Astrocyte of the spinal cord (primary cell): ENCODE measurements around the gene ASB4.
"Not testable (repeated sequence)": the region's sequence is repeated elsewhere in the genome, so short reads cannot be mapped to it uniquely, and the experiment has no call there.

Source experiments
- DNase-seq: peaks from one replicate; pipeline ENCODE4 v3.0.0; 2011; ENCODE audit warnings: low read depth, low spot score
- H3K4me3 ChIP-seq: 2 replicates; pipeline ENCODE4 v1.5.1; 2011; ENCODE audit warnings: low read depth, mild to moderate bottlenecking, low read length, moderate library complexity
- in situ Hi-C: cut with HindIII; loops from 2 replicates; pipeline ENCODE4 v1.10.0; 2017; ENCODE audit warnings: low sequenced_read_pairs
- TF ChIP-seq, protein P1 (sequence below): IDR thresholded peaks from 2 replicates; pipeline ENCODE4 v1.5.1; 2012; ENCODE audit warnings: low read depth, mild to moderate bottlenecking, low read length, inconsistent platforms

The ASB4 gene

DNA sequence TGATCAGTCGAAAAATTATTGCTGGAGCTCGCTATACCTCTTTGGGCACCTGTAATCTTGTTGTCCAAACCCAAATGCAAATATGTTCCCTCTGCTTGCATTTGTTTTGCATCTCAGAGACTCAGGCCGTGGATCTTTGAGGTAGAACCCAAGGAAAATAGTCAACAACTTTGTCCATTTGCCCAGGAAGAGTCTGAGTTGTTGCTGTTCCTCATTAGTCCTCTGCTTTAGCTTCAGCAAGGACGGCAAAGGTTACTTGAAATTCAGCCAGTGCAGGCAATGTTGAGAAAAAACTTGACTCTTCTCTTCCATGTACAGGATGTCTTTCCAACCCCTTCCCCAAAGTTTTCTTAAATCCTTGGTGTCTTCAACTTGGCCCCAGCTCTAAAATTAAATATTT is 64.8 kb downstream of the ASB4 start:
- TF ChIP-seq, protein P1, sequence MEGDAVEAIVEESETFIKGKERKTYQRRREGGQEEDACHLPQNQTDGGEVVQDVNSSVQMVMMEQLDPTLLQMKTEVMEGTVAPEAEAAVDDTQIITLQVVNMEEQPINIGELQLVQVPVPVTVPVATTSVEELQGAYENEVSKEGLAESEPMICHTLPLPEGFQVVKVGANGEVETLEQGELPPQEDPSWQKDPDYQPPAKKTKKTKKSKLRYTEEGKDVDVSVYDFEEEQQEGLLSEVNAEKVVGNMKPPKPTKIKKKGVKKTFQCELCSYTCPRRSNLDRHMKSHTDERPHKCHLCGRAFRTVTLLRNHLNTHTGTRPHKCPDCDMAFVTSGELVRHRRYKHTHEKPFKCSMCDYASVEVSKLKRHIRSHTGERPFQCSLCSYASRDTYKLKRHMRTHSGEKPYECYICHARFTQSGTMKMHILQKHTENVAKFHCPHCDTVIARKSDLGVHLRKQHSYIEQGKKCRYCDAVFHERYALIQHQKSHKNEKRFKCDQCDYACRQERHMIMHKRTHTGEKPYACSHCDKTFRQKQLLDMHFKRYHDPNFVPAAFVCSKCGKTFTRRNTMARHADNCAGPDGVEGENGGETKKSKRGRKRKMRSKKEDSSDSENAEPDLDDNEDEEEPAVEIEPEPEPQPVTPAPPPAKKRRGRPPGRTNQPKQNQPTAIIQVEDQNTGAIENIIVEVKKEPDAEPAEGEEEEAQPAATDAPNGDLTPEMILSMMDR, result no peak
- DNase-seq, result no peak
- H3K4me3 ChIP-seq, result no peak overlapping the region
- in situ Hi-C loops, result no loop called here

DNA sequence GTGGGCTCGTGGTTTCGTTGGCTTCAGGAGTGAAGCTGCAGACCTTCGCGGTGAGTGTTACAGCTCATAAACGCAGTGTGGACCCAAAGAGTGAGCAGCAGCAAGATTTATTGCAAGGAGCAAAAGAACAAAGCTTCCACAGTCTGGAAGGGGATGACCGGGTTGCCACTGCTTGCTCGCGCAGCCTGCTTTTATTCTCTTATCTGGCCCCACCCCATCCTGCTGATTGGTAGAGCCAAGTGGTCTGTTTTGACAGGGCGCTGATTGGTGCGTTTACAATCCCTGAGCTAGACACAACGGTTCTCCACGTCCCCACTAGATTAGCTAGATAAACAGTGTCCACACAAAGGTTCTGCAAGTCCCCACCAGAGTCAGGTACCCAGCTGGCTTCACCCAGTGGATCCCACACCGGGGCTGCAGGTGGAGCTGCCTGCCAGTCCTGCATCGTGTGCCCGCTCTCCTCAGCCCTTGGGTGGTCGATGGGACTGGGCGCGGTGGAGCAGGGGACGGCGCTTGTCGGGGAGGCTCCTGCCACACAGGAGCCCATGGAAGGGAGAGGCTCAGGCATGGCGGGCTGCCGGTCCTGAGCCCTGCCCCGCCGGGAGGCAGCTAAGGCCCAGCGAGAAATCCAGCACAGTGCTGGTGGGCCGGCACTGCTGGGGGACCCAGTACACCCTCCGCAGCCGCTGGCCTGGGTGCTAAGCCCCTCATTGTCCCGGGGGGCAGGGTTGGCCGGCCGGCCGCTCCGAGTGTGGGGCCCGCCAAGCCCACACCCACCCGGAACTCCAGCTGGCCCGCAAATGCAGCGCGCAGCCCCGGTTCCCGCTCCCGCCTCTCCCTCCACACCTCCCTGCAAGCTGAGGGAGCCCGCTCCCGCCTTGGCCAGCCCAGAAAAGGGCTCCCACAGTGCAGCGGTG is 66.5 kb downstream of the ASB4 start:
- DNase-seq, in situ Hi-C loops: not testable (repeated sequence)

DNA sequence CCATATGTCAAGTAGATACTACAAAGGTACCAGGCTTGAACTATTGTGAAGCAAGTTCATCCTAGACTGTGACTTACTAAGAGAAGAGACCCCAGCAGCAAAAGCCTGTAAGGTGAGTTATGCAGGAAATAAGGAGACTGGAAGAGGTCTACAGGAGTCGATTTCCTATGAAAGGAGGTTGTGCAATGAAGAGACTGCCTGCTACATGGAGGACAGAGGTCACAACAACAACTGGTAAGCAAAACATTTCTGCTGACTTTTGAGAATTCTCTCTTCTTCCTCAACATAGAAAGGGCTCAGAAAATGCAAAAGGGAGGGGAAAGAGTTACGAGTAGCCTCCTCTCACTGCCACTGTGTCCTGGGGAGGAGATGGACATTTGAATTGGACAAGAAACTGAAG is 68.2 kb downstream of the ASB4 start:
- in situ Hi-C loops, result no loop called here

More for the DNA sequence above, 66.5 kb downstream of the ASB4 start:
- not testable (repeated sequence) for H3K4me3 ChIP-seq

DNA sequence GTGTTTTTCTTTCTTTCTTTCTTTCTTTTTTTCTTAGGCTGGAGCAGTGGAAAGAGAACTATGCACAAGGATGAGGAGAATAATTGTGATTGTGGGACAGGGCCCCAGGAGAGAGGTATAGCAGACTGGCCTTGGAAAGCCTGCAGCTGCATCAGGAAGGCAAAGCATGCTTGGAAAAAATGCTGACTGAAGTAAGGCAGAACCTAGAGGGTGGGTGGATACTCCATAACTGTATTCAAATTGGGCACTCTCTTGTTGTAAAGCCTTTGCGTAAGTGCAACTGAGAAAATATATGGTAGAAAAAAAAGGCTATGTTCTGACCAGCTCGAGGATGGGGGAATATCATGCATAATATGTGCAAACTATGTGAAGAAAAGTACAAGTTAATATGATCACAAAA is 71.0 kb downstream of the ASB4 start:
- TF ChIP-seq, protein P1, result no peak
- in situ Hi-C loops, result no loop called here
- no peak for DNase-seq
- no peak overlapping the region for H3K4me3 ChIP-seq

More for the DNA sequence above, 68.2 kb downstream of the ASB4 start:
- TF ChIP-seq, protein P1, result no peak
- no peak overlapping the region for H3K4me3 ChIP-seq
- DNase-seq, result no peak

DNA sequence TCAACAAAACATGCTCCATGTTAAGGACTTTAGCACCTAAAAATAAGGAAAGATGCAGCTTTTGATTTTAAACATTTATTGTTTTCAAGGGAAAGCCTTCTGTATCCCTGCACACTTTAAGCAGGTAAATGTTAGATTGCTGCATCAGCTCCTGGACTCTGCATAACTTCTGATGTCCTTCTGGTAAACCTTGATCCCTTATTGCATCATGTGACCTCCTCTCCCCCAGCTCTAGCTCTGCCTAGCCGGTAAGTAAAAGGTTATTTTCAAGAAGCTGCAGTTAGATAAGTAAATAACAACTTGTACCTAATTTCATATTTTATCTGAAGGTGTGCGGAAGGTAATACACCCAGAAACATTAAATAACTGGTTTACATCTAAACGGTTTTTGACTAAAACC is 73.1 kb downstream of the ASB4 start:
- in situ Hi-C loops, result no loop called here
- TF ChIP-seq, protein P1, result no peak
- H3K4me3 ChIP-seq, result no peak overlapping the region
- DNase-seq, result no peak

DNA sequence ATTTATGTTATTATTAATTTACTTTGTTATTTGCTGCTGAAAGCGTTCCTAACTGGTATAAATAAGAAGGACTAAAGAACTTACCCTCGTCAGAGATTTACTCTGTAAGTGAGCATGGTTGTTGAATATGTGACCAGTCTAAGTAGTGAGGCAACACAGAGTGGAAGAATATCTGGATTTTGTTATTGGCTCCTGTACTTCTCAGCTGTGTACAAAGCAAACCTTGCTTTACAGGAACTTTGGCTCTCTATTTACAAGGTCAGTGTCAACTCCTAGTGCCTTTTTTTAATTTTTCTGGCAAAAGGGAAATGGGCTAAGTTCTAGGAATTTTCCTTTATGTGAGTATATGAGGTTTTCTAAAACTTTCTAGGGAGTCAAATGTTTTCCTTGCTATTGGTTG is 74.9 kb downstream of the ASB4 start:
- in situ Hi-C loops, result no loop called here
- TF ChIP-seq, protein P1, result no peak
- DNase-seq, result no peak
- H3K4me3 ChIP-seq, result no peak overlapping the region

DNA sequence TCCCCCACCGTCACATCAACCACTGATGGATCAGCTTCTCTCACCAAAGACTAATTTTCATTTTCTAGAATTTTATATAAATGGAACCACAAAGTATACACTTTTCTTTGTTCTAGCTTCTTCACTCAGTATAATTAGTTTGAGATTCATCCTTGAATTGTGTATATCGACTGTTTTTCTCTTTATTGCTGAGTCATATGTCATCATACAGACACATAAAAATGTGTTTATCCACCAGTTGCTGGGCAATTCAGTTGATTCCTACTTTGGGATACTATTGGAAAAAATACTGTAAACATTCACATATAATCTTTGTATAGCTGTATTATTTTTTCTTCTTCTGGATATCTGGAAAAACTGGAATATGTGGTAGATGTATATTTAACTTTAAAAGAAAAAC is 84.0 kb downstream of the ASB4 start:
- in situ Hi-C loops, result no loop called here
- TF ChIP-seq, protein P1, result no peak
- H3K4me3 ChIP-seq, result no peak overlapping the region
- no peak for DNase-seq
